HG02943 (cell line): Measurements from ENCODE around the gene RYR1.

Experiments used
- ATAC-seq: cut with Tn5 transposase; IDR thresholded peaks from one replicate; pipeline ENCODE4 v1.9.1; 2021; ENCODE audit warnings: mild to moderate bottlenecking, low read depth, moderate library complexity; ENCODE audit not compliant: unreplicated experiment

The RYR1 gene

GRCh38 chr19:38632476-38633213, 199.2 kb downstream of the RYR1 start:
- ATAC-seq: no peak

GRCh38 chr19:38634757-38635482, 201.4 kb downstream of the RYR1 start:
- ATAC-seq: no peak

- ATAC-seq: no peak
These were observed 202.2 kb downstream of the RYR1 start for GRCh38 chr19:38635483-38636399.
